ENCODE data around the gene GGT6.
"Not testable (repeated sequence)": the region's sequence is repeated elsewhere in the genome, so short reads cannot be mapped to it uniquely, and the experiment has no call there.

GGT6 gene

DNA sequence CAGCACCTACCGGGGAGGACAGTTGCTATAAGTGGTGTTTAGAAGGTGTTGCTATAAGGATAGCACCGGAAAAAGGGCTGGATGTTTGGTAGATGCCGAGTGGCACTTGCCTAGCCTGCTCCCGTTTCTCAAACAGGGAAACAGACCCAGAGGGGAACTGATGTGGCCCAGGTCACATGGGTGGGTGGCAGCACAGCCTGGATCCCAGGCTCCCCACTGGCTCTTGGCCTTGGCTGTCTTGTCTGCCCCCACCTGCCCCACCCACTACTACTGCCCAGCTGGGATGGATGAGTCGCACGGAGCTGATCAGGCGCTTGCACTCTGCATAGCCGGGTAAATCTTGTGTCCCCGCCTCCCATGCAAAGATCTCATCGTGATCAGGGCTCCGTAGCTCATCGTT lies 31.2 kb upstream of the GGT6 start:
- no peak for DNase-seq

DNA sequence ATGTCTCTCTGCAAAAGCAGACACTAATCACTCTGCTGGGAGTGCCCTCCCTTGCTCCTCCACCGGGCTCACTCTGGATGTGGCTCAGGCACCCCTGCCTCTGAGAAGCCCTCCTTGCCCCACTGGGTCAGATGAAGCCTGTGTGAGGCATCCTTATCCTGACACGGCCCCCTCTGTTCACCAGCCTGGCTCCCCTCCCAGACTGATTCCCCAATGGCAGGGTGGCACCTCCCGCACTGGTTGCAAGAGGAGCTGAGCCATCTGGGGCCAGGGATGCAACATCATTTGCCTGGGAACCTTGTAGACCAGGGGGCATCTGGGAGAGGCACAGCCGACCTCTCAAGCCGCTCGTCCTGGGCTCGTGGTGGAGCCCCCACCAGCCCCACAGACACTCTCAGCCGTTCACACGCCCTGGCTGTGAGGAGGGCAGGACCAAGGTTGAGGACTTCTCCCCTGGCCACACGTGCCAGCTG lies 30.6 kb upstream of the GGT6 start:
- DNase-seq: no peak

DNA sequence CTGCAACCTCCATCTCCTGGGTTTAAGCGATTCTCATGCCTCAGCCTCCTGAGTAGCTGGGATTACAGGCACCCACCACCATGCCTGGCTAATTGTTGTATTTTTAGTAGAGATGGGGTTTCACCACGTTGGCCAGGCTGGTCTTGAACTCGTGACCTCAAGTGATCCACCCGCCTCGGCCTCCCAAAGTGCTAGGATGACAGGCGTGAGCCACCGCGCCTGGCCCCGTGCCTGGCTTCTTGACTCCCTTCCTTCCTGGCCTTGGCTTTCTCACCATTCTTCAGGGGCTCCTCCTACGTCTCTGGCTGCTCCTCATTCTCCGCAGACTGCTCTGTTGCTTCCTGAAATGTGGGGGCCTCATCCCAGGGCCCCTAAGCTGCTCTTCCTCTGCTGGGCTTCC lies 29.7 kb upstream of the GGT6 start:
- not testable (repeated sequence) for DNase-seq

DNA sequence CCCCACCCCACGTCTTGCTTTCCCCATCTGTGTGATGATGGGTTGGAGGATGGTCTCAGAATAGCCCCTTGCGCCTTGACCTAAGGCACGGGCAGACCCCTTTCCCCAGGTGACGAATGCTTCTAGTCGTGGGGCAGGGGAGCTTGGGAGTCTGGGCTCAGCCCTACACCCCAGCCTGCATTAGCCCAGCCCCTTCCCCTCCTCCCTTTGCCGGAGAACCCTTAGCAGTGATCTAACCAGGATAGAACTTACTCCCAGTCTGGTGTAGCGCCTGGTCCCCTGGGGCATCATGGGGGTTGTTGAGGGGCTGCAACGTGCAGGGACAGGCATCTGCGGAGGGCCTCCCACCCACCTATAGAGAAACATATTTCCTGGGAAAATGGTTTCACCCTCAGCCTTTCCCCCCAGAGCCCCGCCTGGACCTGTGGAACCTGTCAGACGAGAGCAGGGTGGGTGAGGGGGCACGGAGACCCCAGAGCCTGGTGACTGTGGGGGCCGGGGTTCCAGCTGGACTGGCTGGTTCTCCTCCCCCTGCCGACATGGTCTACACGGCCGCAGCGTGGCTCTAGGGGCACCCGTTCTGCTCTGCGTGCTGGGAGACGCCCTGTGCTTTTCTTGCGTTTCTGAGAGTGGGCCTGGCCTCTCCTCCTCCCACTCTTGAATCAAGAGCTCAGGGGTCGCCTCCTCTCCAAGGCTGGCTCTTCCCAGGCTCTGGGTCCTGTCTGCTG lies 28.7 kb upstream of the GGT6 start:
- DNase-seq: no peak

DNA sequence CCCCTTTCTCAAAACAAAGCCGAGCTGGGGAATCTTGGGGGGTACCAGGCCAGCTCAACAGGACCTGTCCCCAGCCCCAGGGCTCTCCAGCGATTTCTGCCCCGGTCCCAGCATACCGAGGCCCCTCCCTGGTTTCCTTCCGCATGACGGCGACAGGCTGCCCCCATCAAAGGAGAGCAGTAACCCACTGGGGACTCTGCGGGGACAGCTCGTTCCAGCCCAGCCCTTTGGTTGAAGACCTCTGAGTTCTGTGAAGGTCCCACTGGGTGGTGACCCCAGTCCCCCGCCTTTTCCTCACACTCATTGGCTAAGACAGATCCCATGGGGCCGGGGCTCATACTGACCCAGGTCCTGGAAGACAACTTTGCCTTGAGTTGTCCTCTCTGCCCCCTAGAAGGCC lies 28.0 kb upstream of the GGT6 start:
- no peak for DNase-seq

DNA sequence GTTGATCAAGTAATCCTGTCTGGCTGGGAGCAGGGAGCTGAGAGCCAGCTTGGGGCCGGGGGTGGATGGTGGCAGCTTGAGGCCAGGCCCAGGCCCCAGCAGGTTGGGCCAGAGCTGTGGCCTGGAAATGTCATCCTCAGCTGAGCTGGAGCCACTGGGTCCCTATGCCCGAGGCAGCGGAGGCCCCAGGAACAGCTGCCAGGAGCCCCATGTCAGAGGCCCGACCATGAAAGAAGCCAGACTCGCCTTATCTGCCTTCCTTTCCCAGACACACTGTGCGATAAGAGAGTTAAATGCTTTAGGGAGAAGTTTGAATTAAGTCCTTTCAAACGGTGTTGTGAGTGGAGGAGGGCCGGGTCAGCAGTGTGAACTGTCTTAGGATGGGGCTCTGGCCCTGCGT lies 27.4 kb upstream of the GGT6 start:
- DNase-seq: no peak

DNA sequence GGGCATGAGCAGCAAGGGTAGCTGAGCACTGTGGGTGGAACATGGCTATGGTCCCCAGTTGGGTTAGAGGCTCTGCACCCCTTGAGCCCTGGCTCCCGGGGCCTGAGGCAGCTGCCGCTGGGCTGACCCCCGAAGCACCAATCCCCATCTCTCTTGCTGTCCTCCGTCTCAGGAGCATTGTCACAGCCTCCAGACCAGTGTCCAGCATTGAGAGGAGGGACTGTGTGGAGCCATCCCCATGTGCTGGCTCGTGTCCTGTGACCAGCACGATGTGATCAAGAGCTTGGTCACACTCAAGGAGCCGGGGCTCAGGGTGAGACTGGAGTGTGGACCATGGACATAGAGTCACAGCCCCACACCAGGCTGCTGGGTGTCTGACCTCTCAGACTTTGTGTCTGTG lies 26.8 kb upstream of the GGT6 start:
- no peak for DNase-seq

DNA sequence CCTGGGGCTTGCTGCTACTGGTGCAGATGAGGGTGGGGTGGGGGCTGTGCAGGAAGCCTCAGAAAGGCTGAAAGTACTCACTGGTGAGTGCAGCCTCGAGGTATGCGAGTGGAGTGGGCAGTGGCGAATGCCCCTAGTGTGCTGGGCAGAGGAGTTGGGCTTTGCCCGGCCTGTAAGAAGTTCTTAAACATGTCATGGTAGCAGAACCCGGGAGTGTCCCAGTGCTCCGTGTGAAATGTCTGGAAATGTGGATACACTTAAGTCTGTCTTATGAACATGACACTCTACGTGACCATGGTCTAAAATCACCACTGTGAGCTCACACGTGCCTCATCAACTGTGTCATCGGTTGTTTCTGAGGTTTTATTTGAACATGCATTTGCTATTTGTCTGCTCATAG lies 25.7 kb upstream of the GGT6 start:
- no peak for DNase-seq

DNA sequence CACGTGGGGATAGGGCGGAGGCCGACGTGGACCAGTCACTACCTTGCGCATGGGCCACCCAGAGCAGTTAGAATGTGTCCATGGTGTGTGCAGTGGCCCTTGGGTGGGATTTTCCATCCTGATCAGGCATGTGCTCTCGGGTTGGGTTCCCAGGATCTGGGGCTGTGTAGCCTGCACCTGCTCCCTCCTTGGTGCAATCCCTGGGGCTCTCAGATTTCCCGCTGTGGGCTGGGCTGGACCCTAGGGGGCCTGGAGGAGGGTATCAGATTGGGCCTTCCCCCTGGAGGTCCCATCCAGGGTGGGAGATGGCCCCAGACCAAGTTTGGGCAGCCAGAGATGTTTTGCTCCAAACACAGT lies 25.2 kb upstream of the GGT6 start:
- no peak for DNase-seq

DNA sequence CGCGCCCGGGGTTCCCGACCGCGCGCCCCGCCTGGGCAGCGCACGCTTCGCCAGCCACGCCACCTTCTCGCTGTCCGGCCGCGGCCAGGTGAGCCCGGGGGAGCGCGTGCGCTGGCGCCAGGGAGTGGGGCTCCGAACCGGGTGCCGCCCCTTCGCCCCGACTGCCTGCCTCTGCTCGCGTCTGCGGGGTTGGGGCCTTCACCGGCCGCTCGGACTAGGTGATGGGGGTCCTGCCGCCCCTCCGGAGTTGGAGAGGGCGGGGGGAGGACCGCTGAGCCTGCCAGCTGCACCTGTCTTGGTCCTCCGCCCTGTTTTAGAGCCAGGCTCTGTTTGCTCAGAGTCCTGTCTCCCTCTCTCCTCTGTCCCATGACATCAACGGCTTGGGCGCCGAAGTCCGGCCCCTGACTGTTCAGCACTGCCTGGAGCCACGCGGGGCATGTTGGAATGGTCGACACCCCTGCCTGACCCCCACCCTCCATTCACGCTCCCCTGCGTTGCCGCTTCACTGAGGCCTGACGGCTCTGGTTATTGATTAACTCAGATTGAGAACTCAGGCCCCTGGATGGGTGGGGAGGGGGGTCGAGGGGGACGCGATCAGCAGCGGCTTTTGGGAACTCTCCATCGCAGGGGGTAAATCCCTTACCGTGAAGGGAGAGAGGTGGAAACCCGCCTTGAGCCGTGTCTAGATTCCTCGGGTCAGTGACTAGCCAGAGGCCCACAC lies 24.7 kb upstream of the GGT6 start:
- no peak for DNase-seq

DNA sequence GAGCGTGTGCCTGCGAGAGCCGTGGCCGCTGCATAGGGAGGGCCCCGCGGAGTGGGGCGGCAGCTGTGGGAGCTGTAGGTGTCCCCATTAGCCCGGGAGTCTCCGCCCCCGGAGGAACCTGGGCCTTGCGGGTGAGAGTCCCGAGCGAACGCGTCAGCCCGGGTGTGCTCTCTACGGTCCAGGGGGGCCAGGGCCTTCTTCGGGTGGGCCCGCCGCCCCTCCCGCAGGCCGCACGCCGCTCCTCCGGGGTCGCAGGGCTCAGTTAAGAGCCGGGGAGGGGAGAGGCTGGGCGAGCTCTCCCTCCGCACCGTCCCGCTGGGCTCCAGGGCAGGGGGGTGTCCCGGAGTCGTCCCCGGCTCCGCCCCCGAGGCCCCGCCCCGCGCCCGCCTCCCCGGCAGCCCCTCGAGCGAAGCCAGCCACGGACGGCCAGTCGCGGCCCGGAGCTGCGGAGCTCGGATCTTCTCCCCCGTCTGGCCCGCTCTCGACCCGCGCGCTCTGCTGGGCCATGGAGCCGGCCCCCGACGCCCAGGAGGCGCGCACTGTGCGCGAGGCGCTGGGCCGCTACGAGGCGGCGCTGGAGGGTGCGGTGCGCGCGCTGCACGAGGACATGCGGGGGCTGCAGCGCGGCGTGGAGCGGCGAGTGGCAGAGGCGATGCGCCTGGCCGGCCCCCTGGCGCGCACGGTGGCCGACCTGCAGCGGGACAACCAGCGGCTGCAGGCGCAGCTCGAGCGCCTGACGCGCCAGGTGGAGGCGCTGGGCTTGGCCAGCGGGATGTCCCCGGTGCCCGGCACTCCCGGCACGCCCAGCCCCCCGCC lies 23.9 kb upstream of the GGT6 start, which contains the start of gene SMTNL2:
Gene SMTNL2, plus strand, starts transcription at position 429 of the 816 bp plus-strand sequence. Its CDS starts 77 bp downstream, at position 506.
- no peak for DNase-seq

DNA sequence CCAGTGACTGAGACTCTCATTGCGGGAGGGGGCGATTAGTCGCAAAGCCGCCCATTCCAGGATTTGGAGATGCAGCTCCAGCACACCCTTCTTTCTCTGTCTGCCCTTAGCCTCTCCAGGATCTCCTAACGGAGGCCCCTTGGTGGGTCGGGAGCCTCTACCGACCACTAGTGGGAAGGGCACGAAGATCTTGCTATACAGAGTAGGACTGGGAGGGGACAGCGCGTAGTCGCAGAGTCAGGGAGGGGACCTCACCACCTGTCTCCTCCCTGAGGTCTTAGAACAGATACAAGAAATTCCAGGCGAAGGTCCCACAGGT lies 23.4 kb upstream of the GGT6 start:
- DNase-seq: peak; percentile 24

DNA sequence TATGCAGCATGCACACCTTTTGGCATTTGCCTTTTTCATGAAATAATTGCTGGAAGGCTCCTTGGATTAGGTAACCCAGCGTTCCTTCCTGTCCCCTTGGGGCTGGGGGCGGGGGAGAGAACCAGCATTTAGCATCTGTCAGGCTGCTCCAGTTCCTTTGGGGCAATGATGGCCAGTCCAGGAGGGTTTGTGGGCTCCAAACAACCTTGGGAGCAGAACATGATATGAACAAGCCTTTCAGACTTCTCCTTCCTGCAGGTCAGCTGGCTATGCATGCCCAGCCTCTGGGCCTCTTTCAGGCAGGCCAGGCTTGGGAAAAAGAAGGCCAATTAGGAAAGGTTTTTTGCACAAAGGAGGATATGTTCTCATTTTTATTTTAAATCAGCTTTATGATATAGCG lies 22.8 kb upstream of the GGT6 start:
- DNase-seq: no peak

DNA sequence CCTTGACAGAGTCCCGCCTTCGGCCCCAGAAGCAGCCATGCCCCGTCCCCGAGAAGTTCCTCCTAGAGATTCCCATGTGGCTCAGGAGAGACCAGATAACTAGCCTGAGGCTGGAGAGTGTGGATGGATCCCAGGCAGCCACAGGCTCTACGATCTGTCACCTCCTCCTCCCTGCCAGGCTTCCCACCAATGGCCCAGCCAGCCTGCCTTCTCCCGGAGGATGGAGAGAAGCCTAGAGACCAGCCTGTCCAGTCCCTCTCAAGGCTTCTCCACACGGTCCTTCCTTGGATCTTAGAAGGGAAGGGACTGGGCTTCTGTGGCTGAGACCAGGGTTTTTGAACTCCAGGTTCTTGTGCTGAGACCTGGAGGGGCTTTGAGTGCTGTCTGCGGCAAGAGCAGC lies 22.3 kb upstream of the GGT6 start:
- no peak for DNase-seq

DNA sequence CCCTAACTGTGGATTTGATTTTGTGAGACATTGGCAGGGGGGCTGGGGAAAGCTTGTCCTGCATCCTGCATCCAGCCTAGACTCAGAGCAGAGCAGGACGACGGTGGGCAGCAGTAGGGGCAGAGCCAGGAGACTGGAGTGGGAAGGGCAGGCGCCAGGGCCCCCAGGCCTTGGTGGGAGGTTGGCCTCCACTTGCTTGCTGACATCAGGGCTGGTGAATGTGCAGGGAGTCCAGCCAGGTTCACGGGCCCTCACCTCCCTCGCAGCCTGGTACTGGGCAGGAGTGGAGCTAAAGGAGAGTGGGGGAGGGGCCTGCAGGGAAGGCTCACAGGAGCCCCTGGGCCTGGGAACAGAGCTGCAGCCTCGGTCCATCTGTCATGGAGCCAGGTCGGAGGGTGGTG lies 21.7 kb upstream of the GGT6 start:
- no peak for DNase-seq

DNA sequence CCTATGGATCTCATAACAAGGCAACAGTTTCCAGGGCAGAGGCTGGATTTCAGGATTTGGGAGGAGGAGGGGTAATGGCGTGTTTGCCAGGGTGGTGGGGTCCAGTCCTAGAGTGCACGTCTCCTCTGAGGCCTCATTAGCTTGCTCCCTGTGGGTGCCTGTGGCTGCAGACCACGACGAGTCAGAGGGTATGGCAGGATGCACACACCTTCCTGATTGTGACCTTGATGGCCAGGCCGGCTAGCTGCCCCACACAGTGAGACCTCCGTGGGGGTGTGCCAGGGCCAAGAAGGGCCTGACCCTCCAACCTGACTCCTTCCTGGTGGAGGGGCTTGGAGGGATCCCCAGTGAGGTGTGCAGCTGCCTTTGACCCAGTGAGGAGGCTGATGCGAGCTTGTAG lies 19.9 kb upstream of the GGT6 start:
- no peak for DNase-seq

DNA sequence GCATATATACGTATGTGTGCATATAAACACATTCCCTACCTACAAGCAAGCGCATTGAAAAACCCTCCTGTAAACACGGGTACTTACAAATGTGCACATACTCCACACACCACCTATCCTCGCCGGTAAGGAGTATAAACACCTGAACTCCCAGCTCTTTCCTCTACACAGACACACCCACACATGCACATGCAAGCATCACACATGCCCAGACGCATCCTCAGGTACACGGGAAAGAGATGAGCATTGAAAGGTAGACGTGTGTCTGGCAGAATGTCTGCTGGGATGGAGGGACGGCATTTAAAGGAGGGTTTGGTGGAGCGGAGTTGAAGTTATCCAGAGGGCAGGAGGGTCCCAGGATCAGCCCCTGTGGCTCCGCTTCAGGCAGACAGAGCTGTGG lies 19.3 kb upstream of the GGT6 start:
- no peak for DNase-seq

DNA sequence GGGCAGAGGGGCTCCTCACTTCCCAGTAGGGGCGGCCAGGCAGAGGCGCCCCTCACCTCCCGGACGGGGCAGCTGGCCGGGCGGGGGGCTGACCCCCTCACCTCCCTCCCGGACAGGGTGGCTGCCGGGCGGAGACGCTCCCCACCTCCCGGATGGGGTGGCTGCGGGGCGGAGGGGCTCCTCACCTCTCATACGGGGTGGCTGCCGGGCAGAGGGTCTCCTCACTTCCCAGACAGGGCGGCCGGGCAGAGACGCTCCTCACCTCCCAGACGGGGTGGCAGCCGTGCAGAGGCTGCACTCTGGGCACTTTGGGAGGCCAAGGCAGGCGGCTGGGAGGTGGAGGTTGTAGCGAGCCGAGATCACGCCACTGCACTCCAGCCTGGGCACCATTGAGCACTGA lies 18.0 kb upstream of the GGT6 start:
- DNase-seq: not testable (repeated sequence)

DNA sequence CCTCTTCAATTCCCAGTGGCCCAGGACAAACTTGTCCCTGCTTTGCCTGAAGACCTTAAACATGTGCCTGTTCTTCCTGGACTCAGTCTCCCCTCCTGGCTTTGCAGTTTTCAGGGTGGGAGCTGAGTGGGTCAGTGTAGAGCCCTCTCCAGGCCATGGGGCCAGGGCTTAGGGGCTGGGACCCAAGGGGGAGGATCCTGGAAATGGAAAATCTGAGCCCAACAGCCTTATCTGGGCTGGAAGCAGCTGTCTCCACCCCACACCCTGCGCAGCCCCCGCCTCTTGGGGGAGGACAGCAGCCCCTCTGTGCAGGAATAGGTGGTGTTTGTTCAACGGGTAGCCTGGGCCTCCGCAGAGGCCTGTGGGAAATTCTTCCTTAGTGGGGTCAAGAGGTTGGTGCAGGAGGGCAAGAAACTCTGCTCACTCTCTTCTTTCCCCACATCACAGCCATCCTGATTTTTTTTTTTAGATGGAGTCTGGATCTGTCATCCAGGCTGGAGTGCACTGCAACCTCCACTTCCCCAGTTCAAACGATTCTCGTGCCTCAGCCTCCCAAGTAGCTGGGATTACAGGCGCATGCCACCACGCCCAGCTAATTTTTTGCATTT lies 17.1 kb upstream of the GGT6 start:
- DNase-seq: no peak

DNA sequence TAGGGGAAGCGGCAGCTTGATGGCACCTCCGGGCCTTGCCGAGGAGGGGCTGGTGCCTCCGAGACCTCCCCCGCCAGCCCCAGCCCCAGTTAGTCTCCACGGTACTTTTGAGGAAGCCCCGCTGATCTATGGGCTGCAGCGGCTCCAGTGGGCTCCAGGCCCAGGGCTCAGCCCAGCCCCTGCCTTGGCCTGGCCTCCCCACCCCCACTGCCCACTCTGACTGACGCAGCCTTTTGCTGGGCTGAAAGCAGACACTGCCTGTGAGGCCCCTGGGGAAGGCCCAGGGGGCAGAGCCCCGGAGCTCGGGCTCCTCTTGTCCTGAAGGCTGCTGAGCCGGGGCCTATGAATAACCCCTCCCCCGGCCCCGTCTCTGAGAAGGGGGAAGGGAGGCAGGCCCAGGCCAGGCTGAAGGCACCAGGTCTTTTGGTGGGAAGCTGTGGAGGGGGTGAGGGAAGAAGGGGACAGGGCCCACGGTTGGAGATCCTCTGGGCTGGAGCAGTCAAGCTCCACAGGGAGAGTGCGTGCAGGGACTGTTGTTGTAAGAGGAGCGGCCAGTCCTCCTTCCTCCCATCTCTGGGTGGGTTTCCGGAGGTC lies 16.4 kb upstream of the GGT6 start:
- DNase-seq: no peak

DNA sequence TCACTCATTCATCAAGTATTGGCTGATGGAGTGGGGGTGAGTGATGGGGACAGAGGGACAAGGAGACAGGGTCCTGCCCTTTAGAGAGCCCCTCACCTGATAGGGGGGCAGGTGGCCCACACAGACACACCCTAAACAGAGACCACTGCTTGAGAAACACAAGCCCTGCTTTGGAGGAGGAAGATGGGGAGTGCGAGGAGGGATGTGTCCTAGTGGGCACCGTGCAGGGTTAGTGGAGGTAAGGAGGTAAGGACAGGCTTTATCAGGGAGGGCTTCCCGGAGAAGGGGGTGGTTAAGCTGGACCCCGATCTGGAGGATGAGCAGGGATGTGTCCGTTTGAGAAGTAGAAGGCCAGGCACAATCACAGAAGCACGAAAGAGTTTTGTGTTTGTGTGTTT lies 15.8 kb upstream of the GGT6 start:
- DNase-seq: no peak

DNA sequence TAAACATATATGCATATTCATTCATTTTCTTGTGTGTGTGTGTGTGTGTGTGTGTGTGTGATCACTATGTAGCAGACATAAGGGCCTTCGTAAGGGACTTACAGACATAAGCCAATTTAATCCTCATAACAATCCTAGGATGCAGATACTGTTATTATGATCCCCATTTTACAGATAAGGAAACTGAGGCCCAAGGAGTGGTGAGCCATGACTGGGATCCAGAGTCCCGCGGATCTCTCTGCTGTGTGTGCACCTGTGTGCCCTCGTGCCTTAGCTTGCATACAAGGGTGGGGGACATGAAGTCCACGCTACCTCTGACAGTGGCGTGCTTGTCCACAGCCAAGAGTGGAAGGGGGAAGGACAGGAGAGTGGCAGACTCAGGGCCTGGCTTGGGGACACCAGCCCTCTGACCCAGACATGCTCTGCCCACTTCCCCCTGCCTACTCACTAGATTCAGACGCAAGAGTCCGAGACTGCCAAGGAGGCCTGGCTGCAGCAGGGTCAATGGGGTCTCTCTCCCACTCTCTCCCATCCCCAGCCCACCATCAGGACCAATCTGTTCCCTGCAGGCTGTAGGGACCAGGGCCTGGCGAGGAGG lies 14.2 kb upstream of the GGT6 start:
- DNase-seq: no peak
